A549 (cell line): Measurements from ENCODE around the gene USP24. TPM values are rescaled to one million over a fixed set of nuclear protein-coding genes. Genes with fewer than 3 reads are reported as not detected.

Experiments
- ATAC-seq, 2 experiments: fragments of 200-7000 bp in 1 of 2; fragments of >200 bp in 1 of 2; cut with Nextera tagmentation in 1 of 2; cut with Tn5 transposase in 1 of 2; 3 replicates each; pipeline versions ENCODE4 v1.8.0 to v1.9.1; 2018 to 2020; ENCODE audit warnings: mild to moderate bottlenecking in 1 of 2, moderate library complexity in 1 of 2
- CTCF ChIA-PET: fragments of 300-600 bp; sonication (Branson Sonifier 250); formaldehyde crosslinking; extraction: SDS; loops from one replicate; lab custom pipeline; 2021; ENCODE audit warnings: antibody characterized with exemption, inconsistent platforms; lab: Yijun Ruan, JAX
- POLR2A ChIA-PET: fragments of 350-600 bp; formaldehyde crosslinking; extraction: SDS; loops from one replicate; lab custom pipeline; 2021; ENCODE audit warnings: antibody characterized with exemption, inconsistent platforms; lab: Yijun Ruan, JAX
- DNase-seq, 2 experiments: peaks; one replicate each; pipeline versions ENCODE4 v3.0.0 to v3.0.0-alpha.2; 2011 to 2016; ENCODE audit warnings: low read depth in 1 of 2, low spot score in 1 of 2
- FAIRE-seq: peaks from 2 replicates; lab custom pipeline; 2011; peaks lifted over from hg19 to GRCh38; lab: Jason Lieb, UNC
- H3K27ac ChIP-seq, 2 experiments: fragments of >200 bp; sonication (Bioruptor Twin); formaldehyde crosslinking; 3 replicates each; pipeline ENCODE4 v1.5.1; 2016 to 2017
- H3K4me1 ChIP-seq: fragments of >200 bp; sonication (Bioruptor Twin); formaldehyde crosslinking; 3 replicates; pipeline ENCODE4 v1.6.1; 2016
- H3K4me2 ChIP-seq: fragments of >200 bp; sonication (Bioruptor Twin); formaldehyde crosslinking; 3 replicates; pipeline ENCODE4 v1.6.1; 2016
- H3K4me3 ChIP-seq: fragments of >200 bp; sonication (Bioruptor Twin); formaldehyde crosslinking; 3 replicates; pipeline ENCODE4 v1.5.1; 2016
- H3K9me3 ChIP-seq: fragments of >200 bp; sonication (Bioruptor Twin); formaldehyde crosslinking; 3 replicates; pipeline ENCODE4 v1.6.1; 2016
- CHD2 ChIP-seq: fragments of 150-350 bp; IDR thresholded peaks from 2 replicates; pipeline ENCODE4 v1.6.1; 2014; ENCODE audit warnings: low read length; ENCODE audit not compliant: partially characterized antibody
- ESRRA ChIP-seq: fragments of 150-350 bp; IDR thresholded peaks from 2 replicates; pipeline ENCODE4 v1.6.1; 2014; ENCODE audit warnings: mild to moderate bottlenecking, low read length, borderline replicate concordance
- FOSL2 ChIP-seq, 2 experiments: fragments of 450-650 bp in 1 of 2; fragments of >200 bp in 1 of 2; sonication (Bioruptor Twin) in 1 of 2; formaldehyde crosslinking; IDR thresholded peaks; 2 replicates each; pipeline versions ENCODE4 v1.5.0 to v1.6.1; 2016 to 2020; ENCODE audit warnings: mild to moderate bottlenecking in 1 of 2, moderate library complexity in 1 of 2
- GATA3 ChIP-seq: IDR thresholded peaks from 2 replicates; pipeline ENCODE4 v1.6.1; 2012; ENCODE audit warnings: borderline replicate concordance
- HDAC2 ChIP-seq: fragments of 200-600 bp; sonication (generic); IDR thresholded peaks from 2 replicates; pipeline ENCODE4 v1.6.1; 2016
- HOXB13 ChIP-seq: fragments of 250-450 bp; sonication (Bioruptor Pico); IDR thresholded peaks from 2 replicates; pipeline ENCODE4 v1.5.0; 2020; ENCODE audit warnings: low read depth, mild to moderate bottlenecking, moderate library complexity
- JUNB ChIP-seq: fragments of >200 bp; sonication (Bioruptor Twin); formaldehyde crosslinking; IDR thresholded peaks from 2 replicates; pipeline ENCODE4 v1.6.1; 2016
- KDM5A ChIP-seq: fragments of 200-600 bp; sonication (generic); IDR thresholded peaks from 2 replicates; pipeline ENCODE4 v1.6.1; 2016; ENCODE audit warnings: antibody characterized with exemption, mild to moderate bottlenecking
- MAFK ChIP-seq: fragments of 450-650 bp; IDR thresholded peaks from 2 replicates; pipeline ENCODE4 v1.6.1; 2014; ENCODE audit not compliant: partially characterized antibody
- MAZ ChIP-seq: fragments of 150-350 bp; IDR thresholded peaks from 2 replicates; pipeline ENCODE4 v1.6.1; 2014; ENCODE audit warnings: antibody characterized with exemption, low read depth, low read length, borderline replicate concordance
- NPAS2 ChIP-seq: fragments of 250-450 bp; sonication (Bioruptor Pico); IDR thresholded peaks from 2 replicates; pipeline ENCODE4 v1.8.0; 2022; ENCODE audit warnings: mild to moderate bottlenecking, moderate library complexity, borderline replicate concordance
- PHF8 ChIP-seq: fragments of 200-600 bp; sonication (generic); IDR thresholded peaks from 2 replicates; pipeline ENCODE4 v1.6.1; 2016; ENCODE audit warnings: low read depth, mild to moderate bottlenecking, antibody characterized with exemption, moderate library complexity, borderline replicate concordance
- RAD21 ChIP-seq, 2 experiments: fragments of >200 bp in 1 of 2; sonication (Bioruptor Twin) in 1 of 2; formaldehyde crosslinking in 1 of 2; IDR thresholded peaks in 1 of 2; conservative IDR thresholded peaks in 1 of 2; 2 replicates in 1 of 2; 3 replicates in 1 of 2; pipeline ENCODE4 v1.6.1; 2012 to 2018; ENCODE audit warnings: inconsistent platforms in 1 of 2
- RARB ChIP-seq: fragments of 250-450 bp; sonication (Bioruptor Pico); IDR thresholded peaks from 2 replicates; pipeline ENCODE4 v1.8.0; 2021; ENCODE audit warnings: mild to moderate bottlenecking, moderate library complexity
- SMC3 ChIP-seq: fragments of >200 bp; sonication (Bioruptor Twin); formaldehyde crosslinking; IDR thresholded peaks from 3 replicates; pipeline ENCODE4 v1.6.1; 2018; ENCODE audit warnings: inconsistent platforms
- ZSCAN20 ChIP-seq: fragments of 250-450 bp; sonication (Bioruptor Pico); IDR thresholded peaks from 2 replicates; pipeline ENCODE4 v1.8.0; 2022; ENCODE audit warnings: mild to moderate bottlenecking, moderate library complexity
- WGBS: methylation state at CpG from one replicate; pipeline ENCODE4 v1.1.6; 2017; ENCODE audit errors: missing lambda C conversion rate; 5-methylcytosine and 5-hydroxymethylcytosine counted together
- polyA plus RNA-seq, 4 experiments: library from polyadenylated mRNA; depleted of rRNA in 3 of 4; stranded (reverse); fragments of >200 nt; fragmentation: RNase III in 1 of 4; extraction: RNeasy Plus Mini Kit Qiagen cat#74134 plus additional on column Dnase treatment in 1 of 4; gene quantifications; 2 replicates in 3 of 4; 3 replicates in 1 of 4; pipeline ENCODE4 v1.2.3, GENCODE V29; 2011 to 2017
- TF ChIP-seq, protein P1 (sequence below): IDR thresholded peaks from 2 replicates; pipeline ENCODE4 v1.6.1; 2012
- TF ChIP-seq, protein P2 (sequence below): fragments of >200 bp; sonication (Bioruptor Twin); formaldehyde crosslinking; IDR thresholded peaks from 3 replicates; pipeline ENCODE4 v1.6.1; 2016
- TF ChIP-seq, protein P3 (sequence below): fragments of >200 bp; sonication (Bioruptor Twin); formaldehyde crosslinking; IDR thresholded peaks from 2 replicates; pipeline ENCODE4 v1.6.1; 2016

The USP24 gene
- polyA plus RNA-seq, 2 of the 4 experiments (the other 2 are of a cell fraction): 14.7 to 21.7 TPM

DNA sequence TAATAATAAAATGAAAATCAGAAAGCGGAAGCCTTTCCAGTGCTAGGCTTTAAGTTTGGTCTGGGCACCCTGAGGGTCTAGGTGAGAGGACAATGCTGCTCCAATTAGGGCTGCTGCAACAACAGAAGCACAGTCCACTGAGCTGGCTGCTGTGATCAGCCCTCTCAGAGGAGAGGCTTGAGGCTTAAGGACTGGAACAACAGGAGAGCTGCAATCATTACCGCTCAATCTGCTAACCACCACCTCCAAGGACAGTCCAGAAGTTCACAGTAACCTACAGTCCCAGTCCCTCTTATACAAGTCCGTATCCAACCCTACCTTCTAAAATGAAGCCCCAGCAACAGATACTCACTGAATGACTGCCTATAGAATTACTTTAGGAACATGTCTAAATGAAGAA is 62.1 kb downstream of the USP24 start:
- WGBS: 97% methylated on average over 3 of the region's 3 CpGs
- TF ChIP-seq FOSL2 (IDR thresholded peaks at IDR 0.05) (no peak), FOSL2 (CRISPR knock-in tag; IDR thresholded peaks at IDR 0.05) (no peak), RAD21 (conservative IDR thresholded peaks at IDR 0.05 in 1 of 2, IDR thresholded peaks at IDR 0.05 in 1 of 2) (no peak), MAFK (no peak), ESRRA (no peak), HDAC2 (no peak)
- FAIRE-seq (no peak), DNase-seq (no peak), ATAC-seq (no peak)
- Histone ChIP-seq H3K9me3 (no peaks in the 10 kb centered on the region), H3K27ac (no peak overlapping the region), H3K4me3 (no peak overlapping the region), H3K4me2 (no peak overlapping the region), H3K4me1 (peaks cover under 1% of the 10 kb centered on the region; the same call in 1 of the 3 replicates)
- CTCF ChIA-PET: interaction anchor here (0.9 kb wide), 1 partner anchor 131 kb away, joined by 3 read pairs; no protein-coding TSS in a partner anchor
- POLR2A ChIA-PET: no interaction called here

DNA sequence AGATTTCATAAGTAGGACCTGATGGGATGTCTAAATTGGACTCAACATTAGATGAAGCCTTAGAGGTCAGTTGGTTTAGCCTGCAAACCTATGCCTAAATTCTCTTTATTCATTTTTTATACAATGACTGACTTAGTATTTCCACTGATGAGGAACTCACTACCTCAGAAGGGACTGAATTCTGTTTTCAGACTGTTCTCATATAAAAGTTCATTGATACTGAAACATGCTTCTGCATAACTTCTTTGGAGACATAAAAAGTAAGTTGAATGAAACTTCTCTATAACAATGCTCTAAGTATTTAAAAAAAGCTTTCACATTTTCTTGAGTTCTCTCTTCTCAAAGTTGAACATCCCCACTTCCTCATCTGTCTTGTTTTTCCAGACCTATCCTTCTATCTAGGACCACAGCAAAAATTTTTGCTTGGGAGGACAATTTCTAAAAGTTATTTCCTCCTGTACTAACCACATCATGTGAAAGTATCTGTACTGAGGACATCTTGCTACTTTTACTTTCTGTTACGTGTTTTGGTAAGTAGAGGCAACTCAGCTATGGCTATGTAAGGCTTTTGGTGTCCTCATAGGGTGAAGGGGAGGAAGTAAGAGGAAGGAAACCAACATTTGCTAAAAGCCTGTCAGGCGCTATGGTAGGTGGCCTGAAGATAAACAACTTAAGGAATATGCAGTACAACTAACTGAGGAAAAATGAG is 64.1 kb downstream of the USP24 start:
- ChIA-PET CTCF (interaction anchor here (1.0 to 1.5 kb wide), 2 partner anchors 11 to 50 kb away, joined by 3 read pairs; no protein-coding TSS in a partner anchor), POLR2A (interaction anchor here (0.7 kb wide), 1 partner anchor 8 kb away, joined by 3 read pairs; no protein-coding TSS in a partner anchor)
- H3K4me3 ChIP-seq: no peak overlapping the region
- 98% methylated on average over 2 of the region's 2 CpGs for WGBS
- H3K4me2 ChIP-seq: no peak overlapping the region
- peaks cover 14% of the 10 kb centered on the region; the same call in 2 of the 3 replicates for H3K4me1 ChIP-seq
- H3K9me3 ChIP-seq: no peaks in the 10 kb centered on the region
- ATAC-seq: no peak
- no peak for FAIRE-seq
- no peak for DNase-seq
- TF ChIP-seq MAZ (no peak), KDM5A (no peak), HOXB13 (no peak), NPAS2 (no peak), ZSCAN20 (no peak), GATA3 (no peak), JUNB (no peak), RARB (CRISPR knock-in tag) (no peak)
- TF ChIP-seq, protein P1, sequence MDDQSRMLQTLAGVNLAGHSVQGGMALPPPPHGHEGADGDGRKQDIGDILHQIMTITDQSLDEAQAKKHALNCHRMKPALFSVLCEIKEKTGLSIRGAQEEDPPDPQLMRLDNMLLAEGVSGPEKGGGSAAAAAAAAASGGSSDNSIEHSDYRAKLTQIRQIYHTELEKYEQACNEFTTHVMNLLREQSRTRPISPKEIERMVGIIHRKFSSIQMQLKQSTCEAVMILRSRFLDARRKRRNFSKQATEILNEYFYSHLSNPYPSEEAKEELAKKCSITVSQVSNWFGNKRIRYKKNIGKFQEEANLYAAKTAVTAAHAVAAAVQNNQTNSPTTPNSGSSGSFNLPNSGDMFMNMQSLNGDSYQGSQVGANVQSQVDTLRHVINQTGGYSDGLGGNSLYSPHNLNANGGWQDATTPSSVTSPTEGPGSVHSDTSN: no peak
- TF ChIP-seq, protein P2, sequence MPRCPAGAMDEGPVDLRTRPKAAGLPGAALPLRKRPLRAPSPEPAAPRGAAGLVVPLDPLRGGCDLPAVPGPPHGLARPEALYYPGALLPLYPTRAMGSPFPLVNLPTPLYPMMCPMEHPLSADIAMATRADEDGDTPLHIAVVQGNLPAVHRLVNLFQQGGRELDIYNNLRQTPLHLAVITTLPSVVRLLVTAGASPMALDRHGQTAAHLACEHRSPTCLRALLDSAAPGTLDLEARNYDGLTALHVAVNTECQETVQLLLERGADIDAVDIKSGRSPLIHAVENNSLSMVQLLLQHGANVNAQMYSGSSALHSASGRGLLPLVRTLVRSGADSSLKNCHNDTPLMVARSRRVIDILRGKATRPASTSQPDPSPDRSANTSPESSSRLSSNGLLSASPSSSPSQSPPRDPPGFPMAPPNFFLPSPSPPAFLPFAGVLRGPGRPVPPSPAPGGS: no peak
- no peak overlapping the region for H3K27ac ChIP-seq

DNA sequence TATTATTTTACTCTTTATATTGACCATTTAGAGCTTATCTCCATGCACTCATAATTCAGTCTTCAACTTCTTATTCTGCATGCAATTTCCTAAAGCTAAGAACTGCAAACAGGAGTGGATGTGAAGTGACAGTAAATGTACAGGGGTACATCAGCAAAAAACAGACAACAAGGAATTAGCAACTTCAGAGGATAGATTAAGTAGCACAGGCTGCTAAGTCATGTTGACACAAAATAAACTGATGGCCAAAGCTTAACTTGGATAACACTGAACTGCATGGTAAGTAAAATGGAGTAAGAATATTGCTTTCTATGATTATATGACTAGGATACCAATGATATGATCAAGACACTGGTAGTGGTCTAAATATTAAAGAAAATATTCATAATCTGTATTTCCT is 66.5 kb downstream of the USP24 start:
- CTCF ChIA-PET: interaction anchor here (0.9 to 1.8 kb wide), 3 partner anchors 9 to 1436 kb away, joined by 3 to 4 read pairs (median 3); no protein-coding TSS in a partner anchor
- TF ChIP-seq SMC3: no peak
- TF ChIP-seq, protein P3, sequence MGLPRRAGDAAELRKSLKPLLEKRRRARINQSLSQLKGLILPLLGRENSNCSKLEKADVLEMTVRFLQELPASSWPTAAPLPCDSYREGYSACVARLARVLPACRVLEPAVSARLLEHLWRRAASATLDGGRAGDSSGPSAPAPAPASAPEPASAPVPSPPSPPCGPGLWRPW: no peak
- no peak for TF ChIP-seq PHF8
- no peak for TF ChIP-seq CHD2

More for the DNA sequence above, 66.5 kb downstream of the USP24 start:
- ATAC-seq (no peak), FAIRE-seq (no peak), DNase-seq (no peak)
- H3K27ac ChIP-seq: no peak overlapping the region
- peaks cover 14% of the 10 kb centered on the region; the same call in 2 of the 3 replicates for H3K4me1 ChIP-seq
- POLR2A ChIA-PET: no interaction called here
- H3K4me3 ChIP-seq: no peak overlapping the region
- H3K4me2 ChIP-seq: no peak overlapping the region
- H3K9me3 ChIP-seq: no peaks in the 10 kb centered on the region
